Caco-2 (cell line): ENCODE data around the gene OSBPL5. TPM values are rescaled to one million over a fixed set of nuclear protein-coding genes. Genes with fewer than 3 reads are reported as not detected.
A peak's percentile ranks its signal among the peaks of the same experiment; 100 is the strongest.

Source experiments
- BruUV-seq: library from RNA; stranded (reverse); fragments of 400-500 nt; replicated peaks from 2 replicates; lab custom pipeline; 2021; lab: Mats Ljungman, UMichigan
- CTCF ChIA-PET: fragments of 300-600 bp; sonication (Branson Sonifier 250); formaldehyde crosslinking; loops from one replicate; lab custom pipeline; 2022; ENCODE audit warnings: antibody characterized with exemption; lab: Charles Lee
- POLR2A ChIA-PET: fragments of 300-600 bp; sonication (Branson Sonifier 250); formaldehyde crosslinking; loops from one replicate; lab custom pipeline; 2022; ENCODE audit warnings: antibody characterized with exemption; lab: Charles Lee
- DNase-seq, 2 experiments: peaks; one replicate each; pipeline versions ENCODE4 v3.0.0 to v3.0.0-alpha.2; 2020 to 2022
- H3K27me3 ChIP-seq: replicated peaks from 2 replicates; pipeline ENCODE4 v1.6.0; 2011; ENCODE audit warnings: low read length; ENCODE audit not compliant: control insufficient read depth, insufficient read depth
- H3K36me3 ChIP-seq: 2 replicates; pipeline ENCODE4 v1.5.1; 2011; ENCODE audit warnings: low read length; ENCODE audit not compliant: control insufficient read depth, insufficient read depth
- H3K4me1 ChIP-seq: fragments of 250-450 bp; sonication (Bioruptor Pico); 2 replicates; pipeline ENCODE4 v1.5.1; 2020; ENCODE audit warnings: mild to moderate bottlenecking
- H3K4me3 ChIP-seq: 2 replicates; pipeline ENCODE4 v1.5.1; 2011; ENCODE audit warnings: low read depth, mild to moderate bottlenecking, control low read depth, low read length
- H3K9me3 ChIP-seq: fragments of 250-450 bp; sonication (Bioruptor Pico); 2 replicates; pipeline ENCODE4 v1.5.1; 2020; ENCODE audit warnings: mild to moderate bottlenecking, moderate library complexity
- H3K27ac Mint-ChIP-seq: one replicate; pipeline ENCODE4 v1.8.0; 2022; ENCODE audit warnings: mixed read lengths; ENCODE audit not compliant: unreplicated experiment
- H3K27me3 Mint-ChIP-seq: one replicate; pipeline ENCODE4 v1.8.0; 2022; ENCODE audit warnings: mixed read lengths; ENCODE audit not compliant: insufficient read depth, unreplicated experiment
- H3K36me3 Mint-ChIP-seq: one replicate; pipeline ENCODE4 v1.8.0; 2022; ENCODE audit warnings: mild to moderate bottlenecking, mixed read lengths; ENCODE audit not compliant: insufficient read depth, unreplicated experiment
- H3K4me1 Mint-ChIP-seq: one replicate; pipeline ENCODE4 v1.8.0; 2022; ENCODE audit warnings: low read depth, mixed read lengths; ENCODE audit not compliant: unreplicated experiment
- H3K4me3 Mint-ChIP-seq: one replicate; pipeline ENCODE4 v1.8.0; 2022; ENCODE audit warnings: mild to moderate bottlenecking, moderate library complexity, mixed read lengths; ENCODE audit not compliant: unreplicated experiment
- H3K9me3 Mint-ChIP-seq: one replicate; pipeline ENCODE4 v1.8.0; 2022; ENCODE audit warnings: mixed read lengths; ENCODE audit not compliant: unreplicated experiment
- intact Hi-C: fragments of 100-400 bp; cut with micrococcal nuclease; formaldehyde crosslinking; loops from one replicate; pipeline ENCODE4 v1.10.0; 2022; ENCODE audit not compliant: unreplicated experiment
- total RNA-seq: library from RNA; stranded (reverse); gene quantifications from 2 replicates; pipeline ENCODE4 v1.2.3, GENCODE V29; 2022
- TF ChIP-seq, protein P1 (sequence below), 2 experiments: fragments of 200-600 bp in 1 of 2; IDR thresholded peaks; 1 replicate in 1 of 2; 2 replicates in 1 of 2; pipeline versions ENCODE4 v1.5.1 to v1.8.0; 2011 to 2022; ENCODE audit warnings: antibody characterized with exemption in 1 of 2, control low read depth in 1 of 2, inconsistent platforms in 1 of 2, low read depth in 1 of 2, low read length in 1 of 2, mild to moderate bottlenecking in 1 of 2, moderate library complexity in 1 of 2; ENCODE audit not compliant: insufficient read depth in 1 of 2, severe bottlenecking in 1 of 2, unreplicated experiment in 1 of 2

Gene OSBPL5
- total RNA-seq, 1 experiment from 2014 or later: 4.9 TPM

DNA sequence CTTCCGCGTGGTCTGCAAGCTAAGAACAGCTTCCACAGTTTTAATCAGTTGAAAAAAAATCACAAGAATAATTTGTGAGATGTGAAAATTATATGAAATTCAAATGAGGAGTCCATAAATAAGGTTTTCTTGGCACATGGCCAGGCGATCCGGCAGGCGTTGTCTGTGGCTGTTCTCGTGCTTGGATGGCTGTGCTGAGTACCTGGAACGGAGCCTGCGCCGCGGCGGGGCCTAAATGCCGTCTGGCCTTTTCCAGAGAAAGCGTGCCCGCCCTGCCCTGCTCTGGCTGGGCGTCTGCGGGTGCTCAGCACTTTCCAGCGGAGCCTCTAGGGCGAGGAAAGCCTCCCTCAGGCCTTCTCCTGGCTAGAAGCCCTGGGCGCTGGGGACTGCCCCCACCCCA lies 41.8 kb downstream of the OSBPL5 start:
- Mint-ChIP-seq H3K27me3 (no peaks in the 10 kb centered on the region), H3K36me3 (peaks cover 5% of the 10 kb centered on the region), H3K4me1 (no peaks in the 10 kb centered on the region), H3K9me3 (peaks cover under 1% of the 10 kb centered on the region), H3K27ac (no peak overlapping the region), H3K4me3 (no peak overlapping the region)
- TF ChIP-seq, protein P1, sequence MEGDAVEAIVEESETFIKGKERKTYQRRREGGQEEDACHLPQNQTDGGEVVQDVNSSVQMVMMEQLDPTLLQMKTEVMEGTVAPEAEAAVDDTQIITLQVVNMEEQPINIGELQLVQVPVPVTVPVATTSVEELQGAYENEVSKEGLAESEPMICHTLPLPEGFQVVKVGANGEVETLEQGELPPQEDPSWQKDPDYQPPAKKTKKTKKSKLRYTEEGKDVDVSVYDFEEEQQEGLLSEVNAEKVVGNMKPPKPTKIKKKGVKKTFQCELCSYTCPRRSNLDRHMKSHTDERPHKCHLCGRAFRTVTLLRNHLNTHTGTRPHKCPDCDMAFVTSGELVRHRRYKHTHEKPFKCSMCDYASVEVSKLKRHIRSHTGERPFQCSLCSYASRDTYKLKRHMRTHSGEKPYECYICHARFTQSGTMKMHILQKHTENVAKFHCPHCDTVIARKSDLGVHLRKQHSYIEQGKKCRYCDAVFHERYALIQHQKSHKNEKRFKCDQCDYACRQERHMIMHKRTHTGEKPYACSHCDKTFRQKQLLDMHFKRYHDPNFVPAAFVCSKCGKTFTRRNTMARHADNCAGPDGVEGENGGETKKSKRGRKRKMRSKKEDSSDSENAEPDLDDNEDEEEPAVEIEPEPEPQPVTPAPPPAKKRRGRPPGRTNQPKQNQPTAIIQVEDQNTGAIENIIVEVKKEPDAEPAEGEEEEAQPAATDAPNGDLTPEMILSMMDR (IDR thresholded peaks at IDR 0.05; ENCODE audit: insufficient read depth in 1 of 2, low read depth in 1 of 2, low read length in 1 of 2, severe bottlenecking in 1 of 2, unreplicated experiment in 1 of 2): no peak
- H3K9me3 ChIP-seq: no peaks in the 10 kb centered on the region
- no TSS peak for BruUV-seq
- intact Hi-C loops: no loop called here
- ChIA-PET CTCF (no interaction called here), POLR2A (no interaction called here)
- H3K4me1 ChIP-seq: no peaks in the 10 kb centered on the region
- no peaks in the 10 kb centered on the region for H3K27me3 ChIP-seq
- no peaks in the 10 kb centered on the region for H3K36me3 ChIP-seq
- no peak for DNase-seq
- no peak overlapping the region for H3K4me3 ChIP-seq

DNA sequence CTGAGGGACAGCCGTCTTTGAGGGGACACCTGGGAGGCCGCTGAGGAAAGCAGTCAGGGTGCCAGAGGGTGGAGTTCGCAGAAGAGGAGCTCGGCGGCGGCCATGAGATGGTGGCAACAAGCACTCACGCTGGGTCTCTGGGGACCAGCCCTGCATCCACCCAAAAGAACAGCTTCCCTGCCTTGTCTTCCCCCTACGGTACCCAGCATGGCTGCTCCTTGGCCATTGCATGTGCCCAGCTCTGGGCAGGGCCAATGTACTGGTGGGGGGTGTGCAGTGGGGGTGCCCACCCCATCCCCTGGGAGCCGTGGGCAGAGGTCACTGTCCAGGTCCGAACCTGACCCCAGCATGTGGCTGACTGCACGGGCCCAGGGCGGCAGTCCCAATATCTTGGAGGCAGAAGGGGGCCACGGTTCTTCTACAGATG lies 42.3 kb downstream of the OSBPL5 start:
- H3K36me3 Mint-ChIP-seq: peaks cover 5% of the 10 kb centered on the region
- no peak overlapping the region for H3K27ac Mint-ChIP-seq
- TF ChIP-seq, protein P1 (IDR thresholded peaks at IDR 0.05; ENCODE audit: insufficient read depth in 1 of 2, low read depth in 1 of 2, low read length in 1 of 2, severe bottlenecking in 1 of 2, unreplicated experiment in 1 of 2): no peak
- no peaks in the 10 kb centered on the region for H3K27me3 ChIP-seq
- ChIA-PET POLR2A (no interaction called here), CTCF (no interaction called here)
- no peaks in the 10 kb centered on the region for H3K36me3 ChIP-seq
- H3K4me1 ChIP-seq: no peaks in the 10 kb centered on the region
- peak in 1 of 2 experiments; percentile 24 for DNase-seq
- no peaks in the 10 kb centered on the region for H3K4me1 Mint-ChIP-seq
- H3K4me3 Mint-ChIP-seq: no peak overlapping the region
- no peaks in the 10 kb centered on the region for H3K27me3 Mint-ChIP-seq
- peaks cover 5% of the 10 kb centered on the region for H3K9me3 Mint-ChIP-seq
- no peak overlapping the region for H3K4me3 ChIP-seq
- intact Hi-C loops: no loop called here
- BruUV-seq: no TSS peak
- no peaks in the 10 kb centered on the region for H3K9me3 ChIP-seq

DNA sequence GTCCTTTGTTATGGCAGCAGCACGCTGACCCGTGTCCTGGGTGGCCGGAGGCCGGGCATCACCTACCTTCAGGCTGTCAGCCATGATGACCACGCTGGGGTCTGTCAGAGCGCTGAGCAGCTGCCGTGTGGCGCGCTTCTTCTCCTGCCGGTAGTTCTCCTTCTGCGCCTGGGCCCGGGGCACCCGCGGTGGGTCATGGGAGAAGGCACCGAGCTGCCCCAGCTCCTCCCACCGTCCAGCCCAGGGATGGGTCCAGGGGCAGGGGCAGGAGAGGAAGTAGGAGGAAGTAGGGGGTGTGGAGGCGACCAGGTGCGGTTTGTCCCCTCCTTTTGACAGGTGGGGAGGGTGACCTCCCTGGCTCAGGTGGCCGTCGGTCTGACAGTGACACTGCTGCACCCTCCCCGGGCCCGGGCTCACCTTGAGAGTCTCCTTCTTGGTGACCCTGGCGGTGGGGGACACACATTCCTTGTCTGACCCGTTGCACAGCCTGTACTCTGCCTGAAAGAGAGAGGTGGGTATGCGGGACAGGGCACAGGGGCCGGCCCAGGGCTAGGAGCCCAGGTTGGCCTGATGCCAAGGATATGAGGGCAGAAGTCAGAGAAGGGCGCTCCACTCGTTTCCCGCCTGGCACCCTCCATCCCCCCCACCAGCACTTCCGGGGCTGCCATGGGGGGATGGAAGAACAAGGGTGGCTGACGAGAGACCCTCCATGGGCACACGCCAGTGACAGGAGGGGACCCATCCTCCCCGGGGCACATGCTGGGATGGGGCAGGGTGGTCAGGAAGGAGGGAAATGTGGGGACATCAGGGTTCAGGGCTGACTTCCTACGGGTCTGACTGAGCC lies 43.0 kb downstream of the OSBPL5 start:
- H3K27me3 Mint-ChIP-seq: no peaks in the 10 kb centered on the region
- BruUV-seq: no TSS peak
- Histone ChIP-seq H3K4me3 (no peak overlapping the region), H3K36me3 (no peaks in the 10 kb centered on the region), H3K9me3 (no peaks in the 10 kb centered on the region), H3K4me1 (no peaks in the 10 kb centered on the region), H3K27me3 (no peaks in the 10 kb centered on the region)
- H3K27ac Mint-ChIP-seq: no peak overlapping the region
- TF ChIP-seq, protein P1 (IDR thresholded peaks at IDR 0.05; ENCODE audit: insufficient read depth in 1 of 2, low read depth in 1 of 2, low read length in 1 of 2, severe bottlenecking in 1 of 2, unreplicated experiment in 1 of 2): no peak
- intact Hi-C loops: no loop called here
- H3K4me1 Mint-ChIP-seq: no peaks in the 10 kb centered on the region
- peaks cover 12% of the 10 kb centered on the region for H3K9me3 Mint-ChIP-seq
- POLR2A ChIA-PET: no interaction called here
- peak in 1 of 2 experiments; percentile 28 for DNase-seq
- H3K4me3 Mint-ChIP-seq: no peak overlapping the region
- peaks cover 5% of the 10 kb centered on the region for H3K36me3 Mint-ChIP-seq
- CTCF ChIA-PET: no interaction called here
